GM21390 (cell line): Measurements from ENCODE around the gene PRKCH.

Source experiments
- ATAC-seq: cut with Tn5 transposase; IDR thresholded peaks from one replicate; pipeline ENCODE4 v1.9.1; 2021; ENCODE audit not compliant: unreplicated experiment

PRKCH gene

GRCh38 chr14:61575551-61576150 lies 254.3 kb downstream of the PRKCH start:
- no peak for ATAC-seq

- no peak for ATAC-seq
These were observed 256.1 kb downstream of the PRKCH start for GRCh38 chr14:61577506-61577931.

- ATAC-seq, result no peak
These were observed 257.4 kb downstream of the PRKCH start for GRCh38 chr14:61578745-61579144.

- no peak for ATAC-seq
These were observed 260.0 kb downstream of the PRKCH start for GRCh38 chr14:61581340-61581739.

GRCh38 chr14:61581955-61582615 lies 260.7 kb downstream of the PRKCH start:
- no peak for ATAC-seq

- no peak for ATAC-seq
These were observed 261.4 kb downstream of the PRKCH start for GRCh38 chr14:61582815-61583214.

GRCh38 chr14:61584331-61584741 lies 263.0 kb downstream of the PRKCH start:
- no peak for ATAC-seq

- ATAC-seq, result no peak
These were observed 264.5 kb downstream of the PRKCH start for GRCh38 chr14:61585598-61586543.

GRCh38 chr14:61586544-61587055 lies 265.2 kb downstream of the PRKCH start:
- ATAC-seq, result no peak

- ATAC-seq, result no peak
These were observed 265.8 kb downstream of the PRKCH start for GRCh38 chr14:61587081-61587713.

- no peak for ATAC-seq
These were observed 267.1 kb downstream of the PRKCH start for GRCh38 chr14:61588419-61588901.

GRCh38 chr14:61589691-61590581 lies 268.6 kb downstream of the PRKCH start:
- no peak for ATAC-seq

GRCh38 chr14:61591862-61592261 lies 270.5 kb downstream of the PRKCH start:
- no peak for ATAC-seq

- ATAC-seq, result no peak
These were observed 272.0 kb downstream of the PRKCH start for GRCh38 chr14:61593330-61593729.

- no peak for ATAC-seq
These were observed 275.6 kb downstream of the PRKCH start for GRCh38 chr14:61596990-61597389.

- no peak for ATAC-seq
These were observed 277.6 kb downstream of the PRKCH start for GRCh38 chr14:61598980-61599379.

GRCh38 chr14:61599942-61600341 lies 278.6 kb downstream of the PRKCH start:
- ATAC-seq, result no peak
